Activated T-cell treated with anti-CD3 and anti-CD28 coated beads for 48 hours (primary cell): ENCODE results near the gene LAMTOR5.
"Not testable (repeated sequence)": the region's sequence is repeated elsewhere in the genome, so short reads cannot be mapped to it uniquely, and the experiment has no call there.

Experiments
- DNase-seq: peaks from one replicate; pipeline ENCODE4 v3.0.0-alpha.2; 2020; ENCODE audit warnings: low read depth

Gene LAMTOR5

DNA sequence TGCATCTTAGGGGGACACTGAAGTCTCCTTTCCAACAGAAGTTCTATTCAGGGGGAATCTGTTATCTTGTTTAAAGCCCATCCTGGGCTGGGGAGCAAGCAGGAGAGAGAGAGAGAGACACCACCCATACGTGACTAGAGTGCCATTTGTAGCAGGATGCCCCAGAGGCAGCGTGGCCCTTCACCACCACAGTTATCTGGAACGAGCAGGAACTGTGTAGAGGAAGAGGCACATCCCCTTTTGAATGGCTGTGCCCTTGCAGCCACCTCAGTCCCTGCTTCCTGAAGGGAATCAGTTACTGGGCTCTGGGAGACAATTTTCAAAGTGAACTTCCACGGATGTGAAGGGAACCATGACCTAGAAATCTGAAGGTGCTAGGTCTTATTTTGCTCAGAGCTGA is 19.4 kb upstream of the LAMTOR5 start:
- DNase-seq: no peak

GRCh38 chr1:110425612-110426152 is 18.2 kb upstream of the LAMTOR5 start:
- no peak for DNase-seq

- no peak for DNase-seq
Measured at GRCh38 chr1:110424699-110425611, 17.5 kb upstream of the LAMTOR5 start.

GRCh38 chr1:110420874-110421793 is 13.6 kb upstream of the LAMTOR5 start:
- DNase-seq: no peak

GRCh38 chr1:110420023-110420662 is 12.6 kb upstream of the LAMTOR5 start:
- no peak for DNase-seq

DNA sequence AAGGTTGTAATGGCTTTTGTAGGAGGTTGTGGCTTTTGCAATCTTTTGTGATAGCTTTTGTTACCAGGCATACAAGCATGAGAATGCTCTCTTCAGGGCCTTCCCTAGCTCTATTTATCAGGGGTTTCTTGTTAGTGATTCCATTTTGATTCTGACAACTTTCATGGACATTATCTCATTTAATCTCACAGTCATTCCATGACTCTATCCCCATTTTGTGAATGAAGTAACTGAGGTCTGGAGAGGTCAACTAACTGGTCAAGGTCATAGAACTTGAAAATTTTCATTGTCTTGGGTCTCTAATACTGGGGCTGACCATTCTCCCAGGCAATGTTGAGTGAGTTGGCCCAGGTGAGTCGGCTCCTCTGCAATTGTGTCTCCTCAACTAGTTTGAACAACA is 11.2 kb upstream of the LAMTOR5 start:
- no peak for DNase-seq

GRCh38 chr1:110413045-110413444 is 5.6 kb upstream of the LAMTOR5 start:
- DNase-seq: not testable (repeated sequence)

DNA sequence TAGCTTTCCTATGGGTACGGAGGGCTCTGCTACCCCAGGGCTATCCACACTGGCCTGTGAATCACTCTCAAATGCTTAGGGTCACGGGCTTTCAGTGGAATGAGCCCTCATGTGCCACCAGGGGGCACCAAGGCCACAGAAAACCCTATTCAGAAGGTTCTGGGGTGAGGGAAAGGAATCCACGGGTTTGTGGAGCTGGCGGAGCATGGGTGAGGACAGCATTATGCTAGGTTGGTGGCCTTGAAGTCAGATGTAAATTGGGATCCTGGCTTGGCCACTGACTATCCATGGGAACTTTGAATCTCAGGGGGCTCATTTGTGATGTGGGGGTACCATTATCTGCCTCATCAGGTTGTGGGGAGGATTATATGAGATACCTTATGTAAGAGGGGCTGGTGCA is 5.1 kb upstream of the LAMTOR5 start:
- peak; percentile 53 for DNase-seq

GRCh38 chr1:110411173-110411735 is 3.8 kb upstream of the LAMTOR5 start:
- no peak for DNase-seq

GRCh38 chr1:110409316-110409715 is 1.8 kb upstream of the LAMTOR5 start:
- DNase-seq: no peak

- no peak for DNase-seq
Measured at GRCh38 chr1:110408488-110408887, 994 bp upstream of the LAMTOR5 start.

- not testable (repeated sequence) for DNase-seq
Measured at GRCh38 chr1:110406407-110406806, 1.1 kb downstream of the LAMTOR5 start.

GRCh38 chr1:110404401-110404800 is 3.1 kb downstream of the LAMTOR5 start:
- DNase-seq: no peak

DNA sequence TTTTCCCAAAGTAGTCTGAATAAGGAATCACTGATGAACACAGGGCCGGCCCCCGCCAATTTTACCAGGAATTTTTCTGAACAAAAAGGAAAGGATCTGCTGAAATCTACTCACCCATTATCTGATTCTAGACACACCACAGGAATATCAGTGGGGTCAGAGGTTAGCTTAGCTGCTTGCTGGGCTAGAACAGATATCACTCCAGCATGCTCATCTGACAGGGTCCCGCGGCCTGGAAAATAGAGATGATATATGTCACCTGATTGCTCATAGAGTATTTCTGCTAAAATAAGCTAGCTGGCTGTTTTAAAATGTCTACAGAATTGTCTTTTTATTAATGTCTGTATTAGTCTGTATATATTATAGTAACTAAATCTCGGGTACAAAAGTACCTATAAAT is 3.7 kb downstream of the LAMTOR5 start:
- DNase-seq: no peak

DNA sequence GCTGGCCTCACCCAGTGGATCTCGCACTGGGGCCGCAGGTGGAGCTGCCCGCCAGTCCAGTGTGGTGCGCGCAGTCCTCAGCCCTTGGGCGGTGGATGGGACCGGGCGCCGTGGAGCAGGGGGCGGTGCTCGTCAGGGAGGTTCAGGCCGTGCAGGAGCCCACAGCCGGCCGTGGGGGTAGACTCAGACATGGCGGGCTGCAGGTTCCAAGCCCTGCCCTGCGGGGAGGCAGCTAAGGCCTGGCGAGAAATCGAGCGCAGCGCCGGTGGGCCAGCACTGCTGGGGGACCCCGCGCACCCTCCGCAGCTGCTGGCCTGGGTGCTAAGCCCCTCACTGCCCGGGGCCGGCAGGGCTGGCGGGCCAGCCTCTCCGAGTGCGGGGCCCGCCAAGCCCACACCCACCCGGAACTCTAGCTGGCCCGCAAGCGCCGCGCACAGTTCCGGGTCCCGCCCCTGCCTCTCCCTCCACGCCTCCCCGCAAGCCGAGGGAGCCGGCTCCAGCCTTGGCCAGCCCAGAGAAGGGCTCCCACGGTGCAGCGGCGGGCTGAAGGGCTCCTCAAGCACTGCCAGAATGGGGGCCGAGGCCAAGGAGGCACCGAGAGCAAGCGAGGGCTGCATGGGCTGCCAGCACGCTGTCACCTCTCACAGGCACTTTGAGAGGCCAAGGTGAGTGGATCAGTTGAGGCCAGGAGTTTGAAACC is 11.1 kb downstream of the LAMTOR5 start:
- DNase-seq: not testable (repeated sequence)

GRCh38 chr1:110394493-110394820 is 13.0 kb downstream of the LAMTOR5 start:
- DNase-seq: no peak

GRCh38 chr1:110393691-110394492 is 13.6 kb downstream of the LAMTOR5 start:
- no peak for DNase-seq

DNA sequence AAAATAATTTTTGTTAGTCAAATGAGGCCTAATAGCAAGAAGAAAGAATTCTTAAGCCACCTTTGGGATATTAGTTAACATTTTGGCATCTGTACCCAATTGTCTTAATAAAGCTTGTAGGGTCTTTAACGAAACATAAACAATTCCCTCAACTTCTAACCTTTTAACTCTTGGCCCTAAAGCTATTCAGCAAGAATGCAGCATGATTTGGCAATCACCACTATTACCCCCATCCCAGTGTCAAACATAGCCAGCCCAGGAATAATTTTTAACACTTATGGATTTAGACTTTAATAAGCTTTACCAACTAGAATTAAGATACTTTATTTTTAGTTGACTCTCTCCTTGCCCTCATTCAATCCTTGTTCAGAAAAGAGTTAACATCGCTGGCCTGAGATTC is 14.2 kb downstream of the LAMTOR5 start:
- no peak for DNase-seq

DNA sequence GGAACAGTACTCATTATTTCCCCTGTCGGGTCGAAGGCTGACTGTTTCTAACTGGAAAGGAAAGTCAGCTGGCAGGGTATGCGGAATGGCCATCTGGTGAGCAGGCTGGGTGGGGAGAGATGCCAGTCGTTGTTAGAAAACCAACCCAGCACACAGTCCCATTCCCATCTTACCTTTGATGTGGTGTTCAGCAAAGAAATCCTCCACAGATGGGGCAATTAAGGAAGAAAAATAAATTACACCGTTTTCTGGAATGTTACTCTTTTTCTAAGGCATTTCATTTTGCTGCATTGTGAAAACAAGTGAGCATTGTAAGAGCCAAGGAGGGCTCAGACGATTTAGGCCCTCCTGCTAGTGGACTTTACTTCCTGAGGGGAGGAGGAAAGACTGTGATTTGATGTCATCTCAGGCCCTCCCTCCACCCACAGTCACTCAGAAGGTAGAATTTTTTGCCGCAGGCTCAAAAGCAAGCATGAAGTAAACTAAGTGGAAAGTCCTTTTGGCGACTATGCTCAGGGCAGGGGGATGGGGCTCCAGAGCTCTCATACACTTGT is 16.7 kb downstream of the LAMTOR5 start, which contains the start of gene SLC16A4:
TSS of gene SLC16A4 (minus strand) at position 335 of the 554 bp plus-strand sequence. CDS start 1,703 bp downstream, outside the sequence.
- no peak for DNase-seq

DNA sequence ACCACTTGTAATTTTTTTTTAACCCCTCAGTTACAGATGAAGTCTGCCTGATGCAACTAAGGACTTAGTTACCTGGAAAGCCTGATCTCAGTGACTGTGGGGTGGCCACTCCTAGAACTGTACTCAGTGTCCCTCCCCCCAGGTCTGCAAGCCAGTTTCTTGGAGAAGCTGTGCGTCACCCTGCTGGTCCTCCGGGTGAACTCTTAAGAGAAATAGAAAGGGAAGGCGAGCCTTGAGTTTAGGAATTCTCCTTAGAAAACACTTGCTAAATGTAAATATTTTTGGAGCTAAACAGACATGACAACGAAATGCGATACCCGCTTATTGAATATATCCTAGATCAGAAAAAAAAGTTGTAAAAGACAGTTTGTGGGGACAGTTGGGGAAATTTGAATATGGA is 17.4 kb downstream of the LAMTOR5 start:
- DNase-seq: no peak
